Epidermal melanocyte (primary cell): ENCODE measurements around the gene SLC6A2.

Experiments
- DNase-seq: peaks from one replicate; pipeline ENCODE4 v3.0.0; 2011; ENCODE audit warnings: low spot score; ENCODE audit not compliant: insufficient read length

Gene SLC6A2

DNA sequence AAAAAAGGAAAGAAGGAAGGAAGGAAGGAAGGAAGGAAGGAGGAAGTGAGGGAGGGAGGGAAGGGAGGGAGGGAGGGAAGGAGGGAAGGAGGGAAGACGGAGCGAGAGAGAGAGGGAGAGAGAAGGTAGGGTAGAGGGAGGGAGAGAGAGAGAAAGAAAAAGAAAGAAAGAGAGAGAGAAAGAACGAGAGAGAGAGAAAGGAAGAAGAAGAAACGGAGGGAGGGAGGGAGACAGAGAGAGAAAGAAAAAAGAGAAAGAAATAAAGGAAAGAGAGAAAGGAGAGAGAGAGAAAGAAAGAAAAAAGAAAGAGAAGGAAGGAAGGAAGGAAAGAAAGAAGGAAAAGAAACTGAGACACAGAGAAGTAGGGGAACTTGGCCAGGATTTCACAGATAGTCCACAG is 8.4 kb upstream of the SLC6A2 start:
- no peak for DNase-seq

DNA sequence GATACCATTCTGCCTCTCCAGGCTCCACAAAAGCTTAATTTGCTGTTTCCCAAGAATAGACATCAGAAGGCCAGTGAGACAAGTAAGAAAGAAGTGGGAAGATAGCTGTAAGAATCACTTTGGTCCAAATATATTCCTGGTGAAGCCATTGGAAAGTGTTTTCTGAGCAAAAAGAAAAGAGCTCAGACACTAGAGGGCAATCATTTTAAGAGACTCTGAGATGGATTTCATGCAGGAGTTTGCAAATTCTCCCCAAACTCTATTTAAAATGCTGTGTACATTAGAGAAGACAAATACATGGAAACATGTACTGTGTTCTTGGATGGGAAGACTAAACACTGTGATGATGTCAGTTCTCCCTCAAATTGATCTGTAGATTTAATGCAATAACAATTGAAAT is 8.0 kb upstream of the SLC6A2 start:
- DNase-seq = no peak

DNA sequence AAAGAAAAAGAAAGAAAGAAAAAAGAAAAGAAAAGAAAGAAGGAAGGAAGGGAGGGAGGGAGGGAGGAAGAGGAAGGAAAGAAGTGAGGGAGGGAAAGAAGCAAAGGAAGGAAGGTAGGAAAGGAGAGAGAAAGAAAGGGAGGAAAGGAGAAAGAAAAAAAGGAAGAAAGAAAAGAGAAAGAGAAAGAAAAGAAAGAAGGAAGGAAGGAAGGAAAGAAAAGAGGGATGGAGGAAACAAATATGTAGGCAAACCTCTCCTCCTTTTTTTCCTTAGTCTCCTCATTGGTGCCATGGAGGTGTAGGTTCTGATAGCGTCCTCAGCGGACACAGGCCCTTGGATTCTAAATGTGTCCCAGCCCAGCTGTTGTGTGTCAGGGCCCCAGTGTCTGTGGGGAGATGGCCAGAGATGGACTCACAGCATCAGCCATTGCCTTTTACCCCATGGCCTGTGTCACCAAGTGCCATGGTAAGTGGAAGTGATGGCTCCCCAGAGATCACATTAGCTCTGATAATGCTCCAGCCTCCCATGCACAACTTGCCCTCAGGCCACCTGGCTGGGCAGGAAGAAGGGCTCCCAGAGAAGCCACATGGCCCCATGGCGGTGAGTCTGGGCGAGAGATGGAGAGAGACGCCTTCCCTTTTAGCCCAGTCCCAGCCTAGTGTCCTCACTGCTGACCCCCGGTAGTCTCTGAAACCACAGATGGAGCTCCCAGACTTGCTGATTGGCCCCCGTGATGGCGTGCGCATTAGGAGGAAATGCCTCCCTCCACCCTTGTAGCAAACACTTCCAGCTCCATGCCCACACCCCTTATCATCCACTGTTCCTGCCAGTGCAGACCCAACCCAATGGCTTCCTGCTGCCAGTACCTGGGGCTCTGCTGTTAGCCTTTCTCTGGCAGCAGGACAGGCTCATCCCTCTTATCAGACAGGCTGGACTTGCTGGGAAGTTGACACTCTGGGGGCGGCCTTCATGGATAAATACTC is 3.7 kb upstream of the SLC6A2 start:
- DNase-seq = no peak

DNA sequence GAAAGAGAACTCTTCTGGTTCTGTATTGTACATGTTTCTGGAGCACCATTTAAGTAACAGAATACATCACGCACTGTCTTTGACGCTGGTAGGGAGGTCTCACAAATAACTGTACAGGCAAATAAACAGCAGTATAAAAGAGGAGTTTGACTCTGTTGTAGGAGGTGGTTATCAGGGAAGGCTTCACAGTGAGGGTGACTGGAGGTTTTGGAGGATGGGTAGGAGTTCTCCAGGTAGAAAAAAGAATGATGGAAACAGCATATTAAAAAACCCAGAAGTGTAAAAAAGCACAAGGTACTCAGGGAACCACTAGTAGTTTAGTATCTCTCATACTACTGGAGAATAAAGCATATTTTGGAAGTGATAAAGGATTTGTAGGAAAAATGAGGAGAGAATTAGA is 2.7 kb upstream of the SLC6A2 start:
- no peak for DNase-seq

DNA sequence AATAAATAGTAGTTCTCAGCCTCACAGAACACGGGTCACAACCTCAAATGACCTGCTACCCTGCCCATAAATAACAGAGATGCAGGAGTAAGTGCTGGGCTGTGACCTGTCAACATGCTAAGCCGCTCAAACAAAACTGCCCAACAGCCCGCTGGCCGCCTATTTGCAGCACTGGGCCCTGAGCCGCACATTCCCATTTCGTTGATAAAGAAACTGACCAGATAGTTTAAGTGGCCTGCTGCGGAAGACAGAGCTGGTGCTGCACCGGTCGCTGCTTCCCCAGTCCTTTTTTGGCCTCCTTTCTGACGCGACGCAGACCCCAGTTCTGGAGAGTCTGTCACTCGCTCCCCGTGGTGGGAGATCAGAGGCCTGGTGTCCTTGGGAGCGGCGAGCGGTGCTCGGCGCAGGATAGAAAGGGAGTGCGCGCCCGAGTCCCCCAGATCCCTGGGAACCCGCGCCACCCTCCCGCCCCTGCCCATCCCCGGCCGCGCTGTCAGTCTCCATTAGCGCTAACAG is 349 bp upstream of the SLC6A2 start:
- DNase-seq = peak; percentile 4

DNA sequence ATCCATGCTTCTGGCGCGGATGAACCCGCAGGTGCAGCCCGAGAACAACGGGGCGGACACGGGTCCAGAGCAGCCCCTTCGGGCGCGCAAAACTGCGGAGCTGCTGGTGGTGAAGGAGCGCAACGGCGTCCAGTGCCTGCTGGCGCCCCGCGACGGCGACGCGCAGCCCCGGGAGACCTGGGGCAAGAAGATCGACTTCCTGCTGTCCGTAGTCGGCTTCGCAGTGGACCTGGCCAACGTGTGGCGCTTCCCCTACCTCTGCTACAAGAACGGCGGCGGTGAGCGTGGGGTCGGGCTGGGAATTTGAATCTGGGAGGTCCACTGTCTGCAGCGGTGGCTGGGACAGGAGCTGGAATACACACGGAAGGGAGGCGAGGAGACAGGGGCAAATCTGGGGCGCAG is 904 bp downstream of the SLC6A2 start:
- no peak for DNase-seq

DNA sequence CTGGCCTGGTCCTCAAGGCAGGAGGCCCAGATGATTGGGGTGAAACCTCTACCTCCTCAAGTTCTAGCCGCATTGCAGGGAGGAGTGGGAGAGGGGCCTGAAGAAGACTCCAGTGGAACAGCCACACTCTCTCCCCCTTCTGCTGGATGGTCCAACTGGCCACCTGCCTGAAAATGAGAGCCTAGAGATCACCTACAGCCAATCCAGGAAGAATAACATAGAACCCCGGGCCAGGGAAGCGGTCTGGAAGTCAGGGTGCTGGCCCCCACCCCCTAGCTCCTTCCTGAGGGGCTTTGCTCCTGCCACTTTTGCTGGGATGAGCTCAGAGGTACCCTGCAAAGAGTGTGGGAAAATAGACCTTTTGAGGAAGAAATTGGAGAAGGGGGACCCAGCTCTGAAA is 1.8 kb downstream of the SLC6A2 start:
- no peak for DNase-seq

DNA sequence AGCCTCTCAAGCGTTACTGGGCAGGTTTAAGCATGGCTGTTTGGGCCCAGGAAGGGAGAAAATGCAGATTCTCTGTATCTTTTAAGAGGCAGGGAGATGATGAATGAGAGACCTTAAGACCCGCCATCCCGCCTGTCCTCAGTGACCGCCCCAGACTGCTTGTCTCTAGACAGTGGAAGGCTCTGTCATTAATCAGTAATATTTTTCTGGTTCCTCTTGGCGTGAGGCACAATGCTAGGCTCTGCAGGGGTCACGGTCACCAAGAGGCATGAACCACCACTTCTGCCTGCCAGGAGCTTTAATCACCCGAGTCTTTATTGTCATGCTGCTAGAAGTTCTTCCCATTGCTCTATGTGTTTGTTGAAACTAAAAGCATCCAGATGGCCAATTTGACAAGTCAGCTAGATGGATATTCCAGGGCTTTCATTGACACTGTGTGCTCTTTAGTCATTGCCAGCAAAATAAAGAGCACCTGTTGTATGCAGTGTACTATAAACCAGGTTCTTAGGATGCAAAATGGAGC is 3.2 kb downstream of the SLC6A2 start:
- no peak for DNase-seq

DNA sequence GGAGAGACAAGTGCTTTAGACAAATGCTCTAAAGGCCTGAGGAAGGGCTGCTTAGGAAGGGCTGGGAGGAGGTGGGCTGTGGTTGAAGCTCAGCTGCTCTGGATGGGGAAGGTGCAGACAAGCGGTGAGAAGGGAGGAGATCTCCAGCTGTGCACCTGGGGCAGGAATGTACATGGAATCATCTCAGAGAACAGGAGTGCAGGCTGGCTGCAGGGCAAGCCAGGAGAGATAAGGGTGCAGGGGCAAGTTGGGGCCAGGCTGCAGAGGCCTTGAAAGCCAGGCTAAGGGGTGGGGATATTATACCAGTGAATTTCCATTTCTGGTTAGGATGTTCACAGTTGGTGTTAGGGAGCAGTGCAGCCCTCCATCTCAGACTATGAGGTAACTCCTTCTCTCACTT is 4.2 kb downstream of the SLC6A2 start:
- DNase-seq = no peak

DNA sequence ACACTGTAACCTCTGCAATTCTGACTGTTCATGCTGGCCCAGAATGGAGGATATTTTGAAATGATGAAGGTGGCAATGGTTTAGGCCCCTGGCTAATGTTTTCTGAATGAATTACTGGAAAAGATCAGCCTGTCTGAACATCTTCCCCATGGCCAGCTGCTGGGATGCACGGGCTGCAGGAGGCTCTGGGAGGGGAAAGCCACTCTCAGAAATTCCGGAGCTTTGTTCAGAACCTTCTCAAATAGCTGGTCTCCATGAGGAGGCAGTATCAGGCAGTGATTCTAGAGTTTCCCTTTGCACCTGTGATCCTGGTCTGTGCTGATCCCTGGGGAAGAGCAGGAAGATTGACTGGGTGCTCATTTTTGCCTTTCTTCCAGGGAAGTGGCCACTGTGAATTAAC is 5.0 kb downstream of the SLC6A2 start:
- DNase-seq = no peak

DNA sequence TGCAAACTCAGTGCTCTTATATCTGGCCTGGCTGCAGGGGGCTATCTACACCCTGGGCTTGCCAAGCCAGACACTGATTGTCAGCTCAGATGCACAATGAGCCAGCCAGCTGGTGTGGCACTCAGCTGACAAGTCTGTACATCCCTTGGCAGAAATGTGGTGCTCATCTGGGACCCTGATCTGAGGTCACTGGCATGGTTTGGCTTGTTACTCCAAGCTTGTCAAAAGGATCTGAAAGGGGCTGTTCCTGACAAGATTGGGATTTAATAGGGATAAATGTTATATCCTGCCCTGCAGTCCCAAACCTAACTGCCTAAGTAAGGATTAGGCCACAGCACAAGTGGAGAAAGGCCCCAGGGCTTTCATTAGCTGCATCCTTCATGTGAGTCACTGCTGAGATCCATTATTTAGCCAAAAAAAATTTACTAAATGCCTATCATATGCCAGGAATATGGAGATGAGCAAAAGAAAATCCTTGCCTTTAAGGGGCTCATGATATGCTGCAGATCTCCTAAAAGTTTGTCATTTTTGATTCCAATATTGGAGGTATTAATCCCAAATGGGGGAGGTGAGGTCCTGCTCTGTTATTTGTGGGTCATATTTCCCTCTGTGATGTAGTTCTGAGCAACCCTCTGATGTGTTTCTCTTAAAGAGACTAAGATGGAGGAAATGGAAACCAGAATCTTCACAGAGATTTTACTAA is 6.3 kb downstream of the SLC6A2 start:
- DNase-seq = peak; percentile 66

DNA sequence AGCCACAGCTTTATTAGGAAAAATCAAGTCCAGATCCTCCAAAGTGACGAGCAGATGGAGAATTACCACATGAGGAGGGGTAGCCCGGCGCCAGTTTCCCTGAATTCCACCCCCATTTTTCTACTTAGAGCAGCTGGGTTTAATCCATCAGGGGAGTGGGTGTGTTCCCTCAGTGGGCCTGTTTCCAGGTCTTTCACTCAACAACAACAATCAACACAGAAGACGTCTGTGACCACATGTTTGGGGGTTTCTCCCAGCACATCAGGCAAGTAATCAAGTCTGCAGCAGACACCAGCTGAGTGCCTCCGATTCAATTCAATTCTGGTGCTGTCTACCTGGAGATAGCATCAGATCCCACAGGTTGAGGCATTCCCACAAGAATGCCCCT is 6.8 kb downstream of the SLC6A2 start:
- DNase-seq = no peak

DNA sequence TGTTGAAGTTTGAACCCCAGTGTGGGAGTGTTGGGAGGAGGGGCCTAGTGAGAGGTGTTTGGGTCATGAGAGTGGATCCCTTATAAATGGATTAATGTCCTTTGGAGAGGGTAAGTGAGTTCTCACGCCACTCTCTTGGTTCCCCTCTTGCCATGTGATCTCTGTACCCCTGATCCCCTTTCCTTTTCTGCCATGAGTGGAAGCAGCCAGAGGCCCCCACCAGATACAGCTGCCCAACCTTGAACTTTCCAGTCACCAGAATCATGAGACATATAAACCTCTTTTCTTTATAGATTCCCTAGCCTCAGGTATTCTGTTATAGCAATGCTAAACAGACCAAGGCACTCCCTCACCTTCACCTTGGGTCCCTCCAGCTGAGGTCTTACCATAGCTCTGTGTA is 7.4 kb downstream of the SLC6A2 start:
- no peak for DNase-seq

DNA sequence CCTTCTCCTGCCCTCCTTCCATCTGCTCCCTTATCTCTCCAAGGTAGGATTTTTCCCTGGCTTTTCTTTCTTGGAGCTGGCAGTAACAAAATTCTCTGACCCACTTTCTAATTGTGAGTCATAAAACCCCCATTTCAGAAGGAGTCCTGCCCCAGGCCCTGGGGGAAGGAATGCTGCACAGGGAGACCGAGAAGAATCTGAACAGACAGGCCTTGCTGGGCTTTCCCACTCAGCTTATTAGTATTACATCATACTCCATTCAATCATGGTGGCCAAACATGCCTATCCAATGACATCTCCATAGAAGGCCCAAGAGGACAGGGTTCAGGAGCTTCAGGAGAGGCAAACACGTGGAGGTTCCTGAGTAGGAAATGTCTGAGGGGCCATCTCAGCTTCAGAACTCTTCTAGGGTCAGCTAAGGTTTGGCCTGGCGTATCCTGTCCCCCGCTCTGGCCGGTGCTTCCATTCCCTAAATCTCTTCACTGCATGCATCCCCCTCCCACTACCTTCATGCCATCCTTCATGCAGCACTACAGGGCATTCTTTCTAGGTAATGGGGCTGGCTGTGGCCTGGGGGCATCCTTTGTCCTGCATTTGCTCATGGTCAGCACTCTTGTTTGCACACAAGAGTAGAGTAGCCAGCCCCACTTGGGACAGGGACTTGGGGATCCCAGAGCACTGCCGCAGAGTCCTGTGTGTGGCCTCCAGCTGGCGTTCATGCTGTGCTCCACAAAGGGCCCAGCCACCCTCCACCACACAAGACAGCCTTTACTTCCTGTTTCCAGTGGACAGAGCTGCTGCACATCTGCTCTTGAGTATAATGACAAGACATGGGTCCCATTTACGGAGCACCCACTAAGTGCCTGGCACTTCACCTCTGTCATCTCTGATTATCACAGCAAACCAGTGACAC is 8.2 kb downstream of the SLC6A2 start:
- DNase-seq = no peak

DNA sequence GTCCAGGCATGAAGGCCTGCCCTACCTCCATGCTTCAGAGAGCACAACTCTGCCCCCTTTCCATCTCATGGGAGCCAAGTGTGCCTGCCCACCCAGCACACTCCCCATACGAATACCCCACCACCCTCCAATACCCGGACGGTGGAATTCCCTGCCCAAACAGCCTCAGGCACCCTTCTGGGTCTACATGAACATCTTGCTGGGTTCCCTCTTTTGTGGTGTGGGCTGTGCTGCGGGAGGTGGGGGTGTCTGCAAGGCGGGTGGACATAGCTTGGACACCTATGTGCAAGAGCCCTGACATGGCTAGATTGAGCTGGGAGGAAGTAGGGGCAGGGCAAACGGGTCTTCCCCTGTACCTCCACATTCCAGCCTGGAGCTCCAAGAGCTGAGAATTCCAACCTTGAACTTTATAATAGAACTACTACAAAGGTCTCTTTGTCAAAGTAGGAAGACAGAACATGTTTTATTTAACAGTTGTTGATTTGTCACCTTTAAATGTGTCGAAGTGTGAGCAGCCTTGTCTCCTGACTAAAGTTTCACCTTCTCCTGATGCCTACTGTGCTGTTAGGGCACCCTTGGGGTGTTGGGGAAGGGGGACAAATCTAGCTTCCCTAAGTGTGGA is 9.1 kb downstream of the SLC6A2 start:
- DNase-seq = no peak

DNA sequence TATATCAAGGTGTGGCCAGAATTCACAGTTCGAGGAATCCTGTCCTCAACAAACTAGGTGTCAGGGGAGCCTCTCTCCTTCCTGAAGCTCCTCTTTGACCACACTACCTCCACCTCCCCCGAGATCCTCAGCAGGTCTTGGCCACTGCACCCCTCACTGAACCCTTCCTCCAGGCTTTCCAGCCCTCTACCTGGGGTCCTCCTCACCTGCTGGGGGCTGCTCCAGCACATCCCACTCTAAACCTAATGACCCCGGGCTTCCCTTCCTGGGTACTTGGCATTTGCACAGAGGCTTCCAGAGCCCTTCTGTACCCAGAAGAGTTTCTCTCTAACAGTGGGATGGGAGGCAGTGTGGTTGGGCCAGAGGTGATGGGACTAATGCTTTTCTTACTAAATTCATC is 9.7 kb downstream of the SLC6A2 start:
- DNase-seq = no peak

DNA sequence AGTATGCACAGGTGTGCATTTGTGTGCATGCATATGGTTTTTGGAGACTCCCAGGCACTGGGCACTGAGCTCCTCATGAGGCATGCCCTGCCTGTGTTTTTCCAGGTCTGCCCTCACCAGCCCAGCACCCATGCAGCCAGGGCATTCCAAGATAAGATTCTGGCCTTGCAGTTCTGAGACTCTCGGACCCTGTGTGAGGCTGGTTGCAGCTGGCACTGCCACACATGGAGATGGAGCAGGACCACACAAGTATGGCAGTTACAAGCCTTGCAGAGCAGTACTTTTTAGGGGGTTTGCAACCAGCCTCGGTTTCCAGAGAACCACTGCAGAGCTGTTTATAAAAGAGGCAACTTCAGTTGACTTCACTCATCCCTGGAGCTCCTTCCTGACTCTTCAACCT is 10.2 kb downstream of the SLC6A2 start:
- DNase-seq = no peak

DNA sequence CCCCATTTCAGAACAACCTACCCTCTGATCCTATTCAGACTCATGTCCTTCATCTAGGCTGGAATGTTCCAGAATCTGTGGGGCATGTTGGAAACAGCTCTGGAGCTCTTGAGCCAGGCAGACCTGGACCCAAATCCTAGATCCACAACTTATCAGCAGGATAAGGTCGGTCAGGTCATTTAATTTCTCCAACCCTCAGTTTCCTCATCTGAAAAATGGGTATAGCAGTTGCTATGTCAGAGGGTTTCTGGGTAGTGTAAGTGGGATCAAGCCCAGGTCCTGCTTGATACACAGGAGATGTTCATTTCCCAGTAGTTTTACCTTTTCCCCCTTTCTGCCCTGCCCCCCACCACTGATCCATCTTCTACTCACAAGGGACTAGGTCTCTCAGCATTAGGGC is 12.0 kb downstream of the SLC6A2 start:
- DNase-seq = no peak

DNA sequence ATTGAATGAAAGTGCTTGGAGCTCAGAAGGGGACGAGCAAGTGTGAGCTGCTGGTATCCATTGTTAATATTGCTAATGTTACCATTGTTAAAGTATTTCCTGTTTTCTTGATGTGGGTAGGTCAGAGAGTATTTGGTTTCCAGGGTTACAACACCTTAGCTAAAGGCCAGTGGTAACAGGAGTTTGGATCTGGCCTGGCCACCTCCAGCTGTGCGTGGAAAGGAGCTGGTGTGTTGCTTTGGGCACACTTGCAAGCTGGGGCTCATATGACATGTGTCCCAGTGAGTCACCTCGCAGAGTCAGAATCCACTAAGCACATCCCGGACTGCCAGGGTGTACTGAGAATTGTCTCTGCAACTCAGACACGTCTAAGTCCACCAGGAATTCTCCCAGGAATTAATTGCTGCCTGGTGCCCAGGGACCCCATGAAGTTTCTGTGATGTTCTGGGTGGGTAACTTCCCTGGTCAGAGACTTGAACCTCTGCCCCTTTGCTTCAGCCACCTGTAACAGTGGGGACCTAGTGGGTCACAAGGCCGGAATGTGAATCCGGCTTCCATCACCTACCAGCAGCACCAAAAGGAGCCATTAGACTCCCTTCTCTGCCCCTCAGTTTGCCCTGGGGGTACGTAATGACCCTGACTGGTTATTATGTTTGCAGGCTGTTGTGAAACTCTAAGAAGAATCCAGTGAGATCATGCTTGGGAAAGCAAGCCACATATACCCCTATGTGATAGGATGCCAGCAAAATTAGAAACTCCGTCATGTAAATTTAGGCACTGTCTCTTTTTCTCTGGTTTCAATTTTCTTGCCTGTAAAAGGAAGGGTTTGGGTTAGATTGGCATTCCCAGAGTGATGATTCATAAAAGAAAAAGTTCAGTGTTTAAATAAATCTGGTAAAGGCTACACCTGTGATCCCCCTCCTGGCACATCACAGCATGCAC is 12.8 kb downstream of the SLC6A2 start:
- no peak for DNase-seq
